Superior temporal gyrus (tissue), 1 donor: ENCODE results near the gene HRC.
A peak's percentile ranks its signal among the peaks of the same experiment; 100 is the strongest.

Experiments used
- DNase-seq: peaks from one replicate; pipeline ENCODE4 v3.0.0-alpha.2; 2016; ENCODE audit errors: extremely low spot score

Gene HRC

GRCh38 chr19:49114630-49115363, 40.4 kb downstream of the HRC start:
- DNase-seq = peak; percentile 75

- peak; percentile 60 for DNase-seq
Observed at GRCh38 chr19:49113762-49114629, 41.2 kb downstream of the HRC start, which contains the start of gene LIN7B. LIN7B (plus strand) TSS chr19:49114370; CDS start chr19:49114405, 35 bp downstream.

GRCh38 chr19:49111218-49111998, 43.8 kb downstream of the HRC start:
- DNase-seq = no peak

GRCh38 chr19:49110567-49110966, 44.6 kb downstream of the HRC start:
- DNase-seq = peak; percentile 34

GRCh38 chr19:49109569-49110233, 45.5 kb downstream of the HRC start:
- no peak for DNase-seq

GRCh38 chr19:49109051-49109450, 46.1 kb downstream of the HRC start:
- no peak for DNase-seq

- DNase-seq = no peak
Observed at GRCh38 chr19:49107625-49108459, 47.4 kb downstream of the HRC start.

GRCh38 chr19:49106648-49107135, 48.5 kb downstream of the HRC start:
- DNase-seq = peak; percentile 59

- DNase-seq = no peak
Observed at GRCh38 chr19:49104229-49104864, 50.8 kb downstream of the HRC start.

- DNase-seq = no peak
Observed at GRCh38 chr19:49103331-49104085, 51.7 kb downstream of the HRC start.

- DNase-seq = no peak
Observed at GRCh38 chr19:49102303-49102702, 52.9 kb downstream of the HRC start.
